SK-N-SH (cell line): ENCODE data around the gene OR5C1.

Experiments
- SIN3A ChIP-seq: IDR thresholded peaks from 2 replicates; pipeline ENCODE4 v1.6.1; 2012; ENCODE audit warnings: low read depth, mild to moderate bottlenecking, low read length, moderate library complexity, borderline replicate concordance
- TF ChIP-seq, protein P1 (sequence below): fragments of 200-600 bp; sonication (generic); IDR thresholded peaks from 2 replicates; pipeline ENCODE4 v1.6.1; 2017; ENCODE audit warnings: antibody characterized with exemption, mild to moderate bottlenecking, moderate library complexity
- TF ChIP-seq, protein P2 (sequence below): fragments of 150-350 bp; IDR thresholded peaks from 2 replicates; pipeline ENCODE4 v1.6.1; 2017; ENCODE audit warnings: antibody characterized with exemption, low read length, low read depth, borderline replicate concordance
- TF ChIP-seq, protein P3 (sequence below): IDR thresholded peaks from 2 replicates; pipeline ENCODE4 v1.4.0; 2012; ENCODE audit warnings: low read depth, borderline replicate concordance

DNA sequence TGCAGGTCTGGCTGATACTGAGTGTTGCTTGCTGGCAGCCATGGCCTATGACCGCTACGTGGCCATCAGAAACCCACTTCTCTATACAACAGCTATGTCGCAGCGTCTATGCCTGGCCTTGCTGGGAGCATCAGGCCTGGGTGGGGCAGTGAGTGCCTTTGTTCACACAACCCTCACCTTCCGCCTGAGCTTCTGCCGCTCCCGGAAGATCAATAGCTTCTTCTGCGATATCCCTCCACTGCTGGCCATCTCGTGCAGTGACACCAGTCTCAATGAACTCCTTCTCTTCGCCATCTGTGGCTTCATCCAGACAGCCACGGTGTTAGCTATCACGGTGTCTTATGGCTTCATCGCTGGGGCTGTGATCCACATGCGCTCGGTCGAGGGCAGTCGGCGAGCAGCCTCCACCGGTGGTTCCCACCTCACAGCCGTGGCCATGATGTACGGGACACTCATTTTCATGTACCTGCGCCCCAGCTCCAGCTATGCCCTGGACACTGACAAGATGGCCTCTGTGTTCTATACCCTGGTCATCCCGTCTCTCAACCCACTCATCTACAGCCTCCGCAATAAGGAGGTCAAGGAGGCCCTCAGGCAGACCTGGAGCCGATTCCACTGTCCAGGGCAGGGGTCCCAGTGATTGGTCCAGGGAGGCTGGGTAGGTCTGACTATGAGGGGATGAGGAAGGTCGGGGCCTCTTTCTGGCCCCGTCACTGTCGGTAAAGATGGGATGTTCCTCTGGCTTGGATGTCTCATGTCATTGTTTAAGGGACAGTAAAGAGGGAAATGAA lies 718 bp downstream of the OR5C1 start:
- no peak for TF ChIP-seq SIN3A
- TF ChIP-seq, protein P1, sequence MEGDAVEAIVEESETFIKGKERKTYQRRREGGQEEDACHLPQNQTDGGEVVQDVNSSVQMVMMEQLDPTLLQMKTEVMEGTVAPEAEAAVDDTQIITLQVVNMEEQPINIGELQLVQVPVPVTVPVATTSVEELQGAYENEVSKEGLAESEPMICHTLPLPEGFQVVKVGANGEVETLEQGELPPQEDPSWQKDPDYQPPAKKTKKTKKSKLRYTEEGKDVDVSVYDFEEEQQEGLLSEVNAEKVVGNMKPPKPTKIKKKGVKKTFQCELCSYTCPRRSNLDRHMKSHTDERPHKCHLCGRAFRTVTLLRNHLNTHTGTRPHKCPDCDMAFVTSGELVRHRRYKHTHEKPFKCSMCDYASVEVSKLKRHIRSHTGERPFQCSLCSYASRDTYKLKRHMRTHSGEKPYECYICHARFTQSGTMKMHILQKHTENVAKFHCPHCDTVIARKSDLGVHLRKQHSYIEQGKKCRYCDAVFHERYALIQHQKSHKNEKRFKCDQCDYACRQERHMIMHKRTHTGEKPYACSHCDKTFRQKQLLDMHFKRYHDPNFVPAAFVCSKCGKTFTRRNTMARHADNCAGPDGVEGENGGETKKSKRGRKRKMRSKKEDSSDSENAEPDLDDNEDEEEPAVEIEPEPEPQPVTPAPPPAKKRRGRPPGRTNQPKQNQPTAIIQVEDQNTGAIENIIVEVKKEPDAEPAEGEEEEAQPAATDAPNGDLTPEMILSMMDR, result no peak
- TF ChIP-seq, protein P2, sequence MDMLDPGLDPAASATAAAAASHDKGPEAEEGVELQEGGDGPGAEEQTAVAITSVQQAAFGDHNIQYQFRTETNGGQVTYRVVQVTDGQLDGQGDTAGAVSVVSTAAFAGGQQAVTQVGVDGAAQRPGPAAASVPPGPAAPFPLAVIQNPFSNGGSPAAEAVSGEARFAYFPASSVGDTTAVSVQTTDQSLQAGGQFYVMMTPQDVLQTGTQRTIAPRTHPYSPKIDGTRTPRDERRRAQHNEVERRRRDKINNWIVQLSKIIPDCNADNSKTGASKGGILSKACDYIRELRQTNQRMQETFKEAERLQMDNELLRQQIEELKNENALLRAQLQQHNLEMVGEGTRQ, result no peak
- TF ChIP-seq, protein P3, sequence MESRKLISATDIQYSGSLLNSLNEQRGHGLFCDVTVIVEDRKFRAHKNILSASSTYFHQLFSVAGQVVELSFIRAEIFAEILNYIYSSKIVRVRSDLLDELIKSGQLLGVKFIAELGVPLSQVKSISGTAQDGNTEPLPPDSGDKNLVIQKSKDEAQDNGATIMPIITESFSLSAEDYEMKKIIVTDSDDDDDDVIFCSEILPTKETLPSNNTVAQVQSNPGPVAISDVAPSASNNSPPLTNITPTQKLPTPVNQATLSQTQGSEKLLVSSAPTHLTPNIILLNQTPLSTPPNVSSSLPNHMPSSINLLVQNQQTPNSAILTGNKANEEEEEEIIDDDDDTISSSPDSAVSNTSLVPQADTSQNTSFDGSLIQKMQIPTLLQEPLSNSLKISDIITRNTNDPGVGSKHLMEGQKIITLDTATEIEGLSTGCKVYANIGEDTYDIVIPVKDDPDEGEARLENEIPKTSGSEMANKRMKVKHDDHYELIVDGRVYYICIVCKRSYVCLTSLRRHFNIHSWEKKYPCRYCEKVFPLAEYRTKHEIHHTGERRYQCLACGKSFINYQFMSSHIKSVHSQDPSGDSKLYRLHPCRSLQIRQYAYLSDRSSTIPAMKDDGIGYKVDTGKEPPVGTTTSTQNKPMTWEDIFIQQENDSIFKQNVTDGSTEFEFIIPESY, result no peak
